Fibroblast of lung (primary cell): ENCODE measurements around the gene UNC79. TPM values are rescaled to one million over a fixed set of nuclear protein-coding genes. Genes with fewer than 3 reads are reported as not detected.

Experiments used
- DNase-seq, 2 donors: peaks; one replicate each; pipeline versions ENCODE4 v3.0.0 to v3.0.0-alpha.2; 2010; ENCODE audit warnings: low read depth in 2 of 2
- H2AFZ ChIP-seq: 2 replicates; pipeline ENCODE4 v1.5.1; 2012; ENCODE audit warnings: low read length, control low read depth, inconsistent platforms
- H3K27ac ChIP-seq: 2 replicates; pipeline ENCODE4 v1.5.1; 2011; ENCODE audit warnings: low read length, control low read depth; ENCODE audit not compliant: insufficient read depth
- H3K27me3 ChIP-seq: 2 replicates; pipeline ENCODE4 v1.5.1; 2011; ENCODE audit warnings: mild to moderate bottlenecking, low read length; ENCODE audit not compliant: control insufficient read depth, insufficient read depth
- H3K36me3 ChIP-seq: 2 replicates; pipeline ENCODE4 v1.5.1; 2011; ENCODE audit warnings: low read length; ENCODE audit not compliant: control insufficient read depth, insufficient read depth
- H3K4me1 ChIP-seq: 2 replicates; pipeline ENCODE4 v1.5.1; 2011; ENCODE audit warnings: low read length; ENCODE audit not compliant: control insufficient read depth, insufficient read depth; ENCODE audit errors: extremely low read depth
- H3K4me2 ChIP-seq: 2 replicates; pipeline ENCODE4 v1.5.1; 2011; ENCODE audit warnings: low read length, control low read depth; ENCODE audit not compliant: insufficient read depth; ENCODE audit errors: extremely low read depth
- H3K4me3 ChIP-seq, 4 experiments: fragments of 200-600 bp in 1 of 4; sonication (generic) in 1 of 4; replicated peaks in 1 of 4; 2 replicates each; pipeline ENCODE4 v1.5.1; 2011 to 2016; ENCODE audit warnings: low read length in 4 of 4, low read depth in 3 of 4, mild to moderate bottlenecking in 3 of 4, control low read depth in 2 of 4, inconsistent platforms in 1 of 4, mixed read lengths in 1 of 4; ENCODE audit not compliant: insufficient read depth in 1 of 4; ENCODE audit errors: control extremely low read depth in 1 of 4
- H3K79me2 ChIP-seq: 2 replicates; pipeline ENCODE4 v1.5.1; 2012; ENCODE audit warnings: mild to moderate bottlenecking, low read length, inconsistent platforms; ENCODE audit not compliant: control insufficient read depth, insufficient read depth
- H3K9ac ChIP-seq: 2 replicates; pipeline ENCODE4 v1.5.1; 2011; ENCODE audit warnings: mild to moderate bottlenecking, low read length, control low read depth; ENCODE audit not compliant: insufficient read depth
- H3K9me3 ChIP-seq: 2 replicates; pipeline ENCODE4 v1.5.1; 2012; ENCODE audit warnings: low read depth, low read length; ENCODE audit not compliant: control insufficient read depth, insufficient read depth
- H4K20me1 ChIP-seq: 2 replicates; pipeline ENCODE4 v1.5.1; 2011; ENCODE audit warnings: low read length; ENCODE audit not compliant: control insufficient read depth, insufficient read depth; ENCODE audit errors: extremely low read depth
- CTCF ChIP-seq, 2 donors: IDR thresholded peaks in 1 of 2; conservative IDR thresholded peaks in 1 of 2; 1 replicate in 1 of 2; 2 replicates in 1 of 2; pipeline ENCODE4 v1.5.1; 2011 to 2012; ENCODE audit warnings: low read length in 2 of 2, control low read depth in 1 of 2, inconsistent platforms in 1 of 2, low read depth in 1 of 2, mild to moderate bottlenecking in 1 of 2
- EZH2 ChIP-seq: IDR thresholded peaks from 2 replicates; pipeline ENCODE4 v1.5.1; 2012; ENCODE audit warnings: low read length, control low read depth, mild to moderate bottlenecking; ENCODE audit errors: missing control alignments
- polyA plus RNA-seq, 2 donors: library from polyadenylated mRNA; depleted of rRNA in 1 of 2; stranded (reverse) in 1 of 2; unstranded in 1 of 2; fragments of >200 nt; gene quantifications; 2 replicates each; pipeline ENCODE4 v1.2.1, GENCODE V29; 2011 to 2012; ENCODE audit warnings: missing spikeins in 1 of 2
- total RNA-seq: library from RNA; depleted of rRNA; stranded (reverse); fragments of >200 nt; gene quantifications from 2 replicates; pipeline ENCODE4 v1.2.1, GENCODE V29; 2014

UNC79 gene
- total and polyA plus RNA-seq, 2 donors (not counting 1 experiment from before 2014, with no cell fraction given), result 0.02 to 0.17 TPM

GRCh38 chr14:93549595-93549994, 118.9 kb downstream of the UNC79 start:
- no peak overlapping the region for H2AFZ ChIP-seq
- no peaks in the 10 kb centered on the region for H3K36me3 ChIP-seq
- TF ChIP-seq EZH2 (no peak), CTCF (conservative IDR thresholded peaks at IDR 0.05 in 1 of 2, IDR thresholded peaks at IDR 0.05 in 1 of 2; ENCODE audit: low read depth in 1 of 2, low read length in 2 of 2) (no peak)
- no peak for DNase-seq
- H3K9me3 ChIP-seq, result no peaks in the 10 kb centered on the region
- no peaks in the 10 kb centered on the region for H3K27me3 ChIP-seq
- no peaks in the 10 kb centered on the region for H3K4me1 ChIP-seq
- H3K4me3 ChIP-seq, result no peak overlapping the region
- no peaks in the 10 kb centered on the region for H3K79me2 ChIP-seq
- no peaks in the 10 kb centered on the region for H4K20me1 ChIP-seq
- H3K27ac ChIP-seq, result no peak overlapping the region
- H3K9ac ChIP-seq, result no peak overlapping the region
- no peak overlapping the region for H3K4me2 ChIP-seq

- Histone ChIP-seq H3K9me3 (no peaks in the 10 kb centered on the region), H3K4me1 (no peaks in the 10 kb centered on the region), H2AFZ (no peak overlapping the region), H3K36me3 (no peaks in the 10 kb centered on the region), H4K20me1 (no peaks in the 10 kb centered on the region), H3K4me3 (no peak overlapping the region), H3K79me2 (no peaks in the 10 kb centered on the region), H3K9ac (no peak overlapping the region), H3K27me3 (no peaks in the 10 kb centered on the region), H3K27ac (no peak overlapping the region), H3K4me2 (no peak overlapping the region)
- TF ChIP-seq CTCF (conservative IDR thresholded peaks at IDR 0.05 in 1 of 2, IDR thresholded peaks at IDR 0.05 in 1 of 2; ENCODE audit: low read depth in 1 of 2, low read length in 2 of 2) (no peak), EZH2 (no peak)
- no peak for DNase-seq
Observed at GRCh38 chr14:93564918-93565317, 134.2 kb downstream of the UNC79 start.

GRCh38 chr14:93566065-93566693, 135.4 kb downstream of the UNC79 start:
- no peak overlapping the region for H3K4me3 ChIP-seq
- no peak overlapping the region for H2AFZ ChIP-seq
- H3K27ac ChIP-seq, result no peak overlapping the region
- no peak overlapping the region for H3K4me2 ChIP-seq
- no peak overlapping the region for H3K9ac ChIP-seq
- TF ChIP-seq EZH2 (no peak), CTCF (conservative IDR thresholded peaks at IDR 0.05 in 1 of 2, IDR thresholded peaks at IDR 0.05 in 1 of 2; ENCODE audit: low read depth in 1 of 2, low read length in 2 of 2) (no peak)
- no peak for DNase-seq
- no peaks in the 10 kb centered on the region for H3K79me2 ChIP-seq
- no peaks in the 10 kb centered on the region for H3K9me3 ChIP-seq
- no peaks in the 10 kb centered on the region for H4K20me1 ChIP-seq
- no peaks in the 10 kb centered on the region for H3K4me1 ChIP-seq
- no peaks in the 10 kb centered on the region for H3K36me3 ChIP-seq
- no peaks in the 10 kb centered on the region for H3K27me3 ChIP-seq
